ENCODE results near the gene CAPZB.

- TF ChIP-seq EZH2 (optimal IDR thresholded peaks at IDR 0.05; ENCODE audit: low read depth, low read length) (no peak), CTCF (IDR thresholded peaks at IDR 0.05; ENCODE audit: low read length) (no peak)
Measured at GRCh38 chr1:19347533-19348172, 137.7 kb downstream of the CAPZB start.
